Mucosa of rectum (tissue), 2 donors: ENCODE data around the gene FBL.

Experiments
- H3K27ac ChIP-seq, 2 donors: one replicate each; pipeline ENCODE4 v1.7.0; 2013; ENCODE audit warnings: inconsistent platforms in 2 of 2, low read depth in 2 of 2, low read length in 2 of 2
- H3K27me3 ChIP-seq, 2 donors: one replicate each; pipeline ENCODE4 v1.7.0; 2013; ENCODE audit warnings: low read length in 2 of 2; ENCODE audit not compliant: control insufficient read depth in 2 of 2, insufficient read depth in 2 of 2
- H3K36me3 ChIP-seq, 2 donors: one replicate each; pipeline ENCODE4 v1.7.0; 2013; ENCODE audit warnings: low read length in 2 of 2; ENCODE audit not compliant: control insufficient read depth in 2 of 2, insufficient read depth in 2 of 2
- H3K4me1 ChIP-seq, 2 donors: one replicate each; pipeline ENCODE4 v1.7.0; 2013; ENCODE audit warnings: low read length in 2 of 2, mild to moderate bottlenecking in 1 of 2; ENCODE audit not compliant: control insufficient read depth in 2 of 2, insufficient read depth in 2 of 2
- H3K4me3 ChIP-seq, 2 donors: one replicate each; pipeline ENCODE4 v1.7.0; 2013; ENCODE audit warnings: low read length in 2 of 2
- H3K9ac ChIP-seq, 2 donors: one replicate each; pipeline ENCODE4 v1.7.0; 2013; ENCODE audit warnings: low read length in 2 of 2, low read depth in 1 of 2, mild to moderate bottlenecking in 1 of 2
- H3K9me3 ChIP-seq, 2 donors: one replicate each; pipeline ENCODE4 v1.7.0; 2013; ENCODE audit warnings: low read length in 2 of 2; ENCODE audit not compliant: control insufficient read depth in 2 of 2
- donor health status: healthy.
- donor health status: Normal muscosa, but diverticular disease.

The FBL gene

DNA sequence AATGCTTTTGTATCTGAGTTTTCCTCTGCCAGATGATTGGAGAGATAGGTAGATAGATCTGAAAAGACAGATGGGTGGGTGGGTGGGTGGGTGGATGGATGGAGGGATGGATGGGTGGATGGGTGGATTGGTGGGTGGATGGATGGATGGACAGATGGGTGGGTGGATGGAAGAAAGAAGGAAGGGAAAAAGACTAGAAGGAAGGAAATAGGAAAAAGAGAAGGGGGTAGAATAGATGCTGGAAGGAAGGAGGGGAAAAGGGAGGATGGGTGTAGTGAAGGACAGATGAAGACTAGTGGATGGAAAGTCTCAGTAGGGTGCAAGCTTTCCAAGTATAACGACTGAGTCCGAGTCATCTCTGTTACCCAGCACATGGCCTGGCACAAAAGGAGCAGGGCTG is 19.0 kb upstream of the FBL start:
- H3K27me3 ChIP-seq: no peaks in the 10 kb centered on the region
- no peak overlapping the region for H3K27ac ChIP-seq
- no peaks in the 10 kb centered on the region for H3K9me3 ChIP-seq
- H3K4me3 ChIP-seq: no peak overlapping the region
- H3K36me3 ChIP-seq: peaks cover 25 to 33% of the 10 kb centered on the region in 2 donors
- H3K4me1 ChIP-seq: no peaks in the 10 kb centered on the region
- no peak overlapping the region for H3K9ac ChIP-seq

DNA sequence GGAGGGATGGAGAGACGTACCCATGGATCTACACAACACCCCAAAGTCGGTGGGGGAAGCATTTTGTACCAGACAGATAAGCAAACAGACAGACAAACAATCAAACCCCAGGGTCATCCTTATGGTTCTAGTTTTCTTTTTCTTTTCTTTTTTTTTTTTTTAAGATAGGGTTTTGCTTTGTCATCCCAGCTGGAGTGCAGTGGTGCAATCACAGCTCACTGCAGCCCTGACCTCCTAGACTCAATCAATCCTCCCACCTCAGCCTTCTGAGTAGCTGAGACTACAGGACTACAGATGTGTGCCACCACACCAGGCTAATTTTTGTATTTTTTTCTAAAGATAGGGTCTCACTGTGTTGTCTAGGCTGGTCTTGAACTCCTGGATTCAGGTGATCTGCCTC is 17.9 kb upstream of the FBL start:
- H3K4me1 ChIP-seq: no peaks in the 10 kb centered on the region
- H3K27me3 ChIP-seq: no peaks in the 10 kb centered on the region
- peaks cover 25 to 30% of the 10 kb centered on the region in 2 donors for H3K36me3 ChIP-seq
- H3K4me3 ChIP-seq: no peak overlapping the region
- no peak overlapping the region for H3K27ac ChIP-seq
- H3K9ac ChIP-seq: no peak overlapping the region
- no peaks in the 10 kb centered on the region for H3K9me3 ChIP-seq

DNA sequence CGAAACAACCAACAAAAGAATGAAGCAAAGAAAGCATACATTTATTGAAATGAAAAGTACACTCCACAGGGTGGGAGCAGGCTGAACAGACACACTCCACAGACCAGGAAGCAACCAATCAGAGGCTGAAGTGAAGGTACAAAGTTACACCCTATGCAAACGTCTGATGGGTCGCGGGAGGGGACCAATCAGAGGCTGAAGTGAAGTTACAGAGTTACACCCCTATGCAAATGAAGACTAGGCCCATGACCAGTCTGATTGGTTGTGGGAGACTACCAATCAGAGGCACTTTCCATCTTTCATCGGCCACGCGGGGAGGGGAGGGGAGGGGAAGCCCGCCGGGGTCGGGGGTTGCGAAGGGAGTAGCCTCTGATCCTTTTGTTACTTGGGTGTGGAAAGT is 12.4 kb upstream of the FBL start:
- H3K27ac ChIP-seq: no peak overlapping the region
- no peaks in the 10 kb centered on the region for H3K27me3 ChIP-seq
- no peak overlapping the region for H3K4me3 ChIP-seq
- no peaks in the 10 kb centered on the region for H3K4me1 ChIP-seq
- no peak overlapping the region for H3K9ac ChIP-seq
- H3K36me3 ChIP-seq: peaks cover 6 to 9% of the 10 kb centered on the region in 2 donors
- no peaks in the 10 kb centered on the region for H3K9me3 ChIP-seq

DNA sequence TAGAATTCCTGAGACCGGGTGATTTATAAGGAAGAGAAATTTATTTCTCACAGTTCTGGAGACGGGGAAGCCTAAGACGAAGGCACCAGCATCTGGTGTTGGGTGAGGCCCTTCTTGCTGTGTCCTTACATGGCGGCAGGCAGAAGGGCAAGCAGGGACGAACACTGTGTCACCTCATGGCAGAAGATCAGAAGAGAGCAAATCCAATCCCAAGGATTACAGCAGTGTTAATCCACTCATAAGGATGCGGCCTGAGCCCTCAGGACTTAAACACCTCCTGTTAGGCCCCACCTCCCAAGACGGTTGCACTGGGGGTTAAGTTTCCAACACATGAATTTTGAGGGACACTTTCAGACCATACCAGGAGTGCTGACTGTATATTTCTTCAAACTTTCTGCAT is 6.7 kb upstream of the FBL start:
- H3K9me3 ChIP-seq: no peaks in the 10 kb centered on the region
- no peaks in the 10 kb centered on the region for H3K4me1 ChIP-seq
- no peaks in the 10 kb centered on the region for H3K27me3 ChIP-seq
- no peaks in the 10 kb centered on the region for H3K36me3 ChIP-seq
- no peak overlapping the region for H3K9ac ChIP-seq
- H3K27ac ChIP-seq: no peak overlapping the region
- no peak overlapping the region for H3K4me3 ChIP-seq

DNA sequence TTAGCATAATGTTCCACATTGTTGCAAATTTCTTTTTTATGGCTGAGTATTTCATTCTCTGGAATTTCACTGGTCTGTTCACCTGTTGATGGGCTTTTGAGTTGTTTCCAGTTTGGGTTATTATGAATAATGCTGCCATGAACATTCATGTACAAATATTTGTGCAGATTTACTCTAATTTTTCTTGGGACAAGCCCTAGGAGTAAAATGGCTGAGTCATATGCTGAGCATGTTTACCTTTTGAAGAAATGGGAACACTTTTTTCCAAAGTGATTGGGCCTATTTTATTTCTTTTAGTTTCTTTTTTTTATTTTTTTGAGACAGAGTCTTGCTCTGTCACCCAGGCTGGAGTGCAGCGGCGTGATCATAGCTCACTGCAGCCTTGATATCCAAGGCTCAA is 4.7 kb upstream of the FBL start:
- Histone ChIP-seq H3K4me3 (no peak overlapping the region), H3K9ac (no peak overlapping the region), H3K36me3 (no peaks in the 10 kb centered on the region), H3K9me3 (no peaks in the 10 kb centered on the region), H3K27me3 (no peaks in the 10 kb centered on the region), H3K27ac (no peak overlapping the region), H3K4me1 (peaks cover 11% of the 10 kb centered on the region in 2 donors)

DNA sequence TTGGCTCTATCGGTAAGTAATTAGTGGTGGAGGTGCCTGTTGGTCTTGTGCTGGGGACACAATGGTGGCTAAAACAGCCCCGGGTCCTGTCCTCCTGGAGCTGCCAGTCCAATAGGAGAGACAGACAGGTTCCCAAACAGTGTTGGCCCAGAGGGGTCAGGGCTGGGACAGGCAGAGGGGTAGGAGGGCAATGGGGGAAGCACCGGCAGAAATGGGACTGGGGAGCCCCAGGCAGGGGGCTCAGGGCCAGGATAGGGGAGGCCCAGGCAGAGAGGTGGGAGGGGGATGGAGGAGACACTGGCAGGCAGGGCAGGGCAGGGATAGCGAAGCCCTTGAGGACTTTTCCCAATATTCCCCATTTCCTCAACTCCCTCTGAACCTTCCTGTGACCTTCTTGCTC is 2.2 kb upstream of the FBL start:
- peaks cover 28% of the 10 kb centered on the region in 2 donors for H3K4me1 ChIP-seq
- no peaks in the 10 kb centered on the region for H3K36me3 ChIP-seq
- no peaks in the 10 kb centered on the region for H3K27me3 ChIP-seq
- H3K27ac ChIP-seq: no peak overlapping the region
- H3K9ac ChIP-seq: no peak overlapping the region
- no peak overlapping the region for H3K4me3 ChIP-seq
- no peaks in the 10 kb centered on the region for H3K9me3 ChIP-seq

DNA sequence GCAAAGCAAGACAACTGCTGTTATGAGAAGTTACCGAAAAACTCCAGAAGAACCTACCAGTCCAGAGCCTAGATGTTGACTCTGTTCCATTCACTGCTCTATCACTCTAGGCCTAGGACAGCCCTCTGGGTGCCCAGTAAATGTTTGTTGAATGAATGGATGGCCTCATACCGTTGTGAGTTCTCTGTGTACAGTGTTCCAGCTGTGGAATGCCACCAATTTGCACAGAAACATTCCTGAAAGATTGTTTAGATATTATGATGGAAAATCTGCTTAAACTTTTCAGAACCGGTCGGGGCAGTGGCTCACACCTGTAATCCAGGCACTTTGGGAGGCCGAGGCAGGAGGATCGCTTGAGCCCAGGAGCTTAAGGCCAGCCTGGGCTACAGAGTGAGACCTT is 1.3 kb upstream of the FBL start:
- Histone ChIP-seq H3K27ac (no peak overlapping the region), H3K27me3 (no peaks in the 10 kb centered on the region), H3K4me3 (no peak overlapping the region), H3K9me3 (no peaks in the 10 kb centered on the region), H3K36me3 (no peaks in the 10 kb centered on the region), H3K9ac (no peak overlapping the region), H3K4me1 (peaks cover 28% of the 10 kb centered on the region in 2 donors)

DNA sequence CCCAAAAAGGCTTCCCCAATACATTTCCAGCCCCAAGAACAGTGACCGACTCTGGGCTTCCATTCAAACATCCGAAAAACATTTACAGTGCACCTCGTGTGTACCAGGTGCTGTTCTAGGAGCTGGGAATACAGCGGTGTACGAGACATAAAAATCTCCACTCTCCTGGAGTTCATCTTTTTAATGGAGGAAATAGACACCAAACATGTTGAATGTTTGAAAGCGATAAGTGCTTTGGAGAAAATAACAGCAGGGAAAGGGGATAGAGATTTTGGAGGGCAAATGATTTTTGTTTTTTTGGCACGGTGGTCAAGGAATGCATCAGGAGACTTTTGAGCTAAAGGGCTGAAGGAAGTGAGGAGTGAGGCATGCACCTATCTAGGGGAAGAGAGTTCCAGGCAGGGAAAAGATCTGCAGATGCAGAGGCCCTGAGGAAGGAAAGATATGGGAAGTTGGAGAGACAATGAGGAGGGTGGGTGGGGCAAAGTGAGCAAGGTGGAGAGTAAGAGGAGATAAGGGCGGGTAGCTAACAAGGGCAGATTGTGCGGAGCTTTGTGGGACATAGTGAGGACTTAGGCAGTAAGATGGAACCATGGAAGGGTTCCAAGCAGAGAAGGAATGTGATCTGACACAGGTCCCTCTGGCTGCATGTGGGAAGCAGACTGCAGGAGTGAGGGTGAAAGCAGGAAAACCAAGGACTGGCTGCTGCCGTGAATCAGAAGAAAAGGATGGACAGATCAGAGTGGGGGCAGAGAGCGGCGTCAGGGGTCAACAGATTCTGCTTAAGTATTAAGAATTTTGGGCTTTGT is 703 bp upstream of the FBL start:
- peak overlapping the region; percentile 82 to 84 for H3K27ac ChIP-seq
- H3K4me3 ChIP-seq: peak overlapping the region; percentile 82 to 90
- H3K36me3 ChIP-seq: no peaks in the 10 kb centered on the region
- H3K9me3 ChIP-seq: no peaks in the 10 kb centered on the region
- peak overlapping the region; percentile 69 for H3K9ac ChIP-seq
- H3K27me3 ChIP-seq: no peaks in the 10 kb centered on the region
- peaks cover 28% of the 10 kb centered on the region in 2 donors for H3K4me1 ChIP-seq

DNA sequence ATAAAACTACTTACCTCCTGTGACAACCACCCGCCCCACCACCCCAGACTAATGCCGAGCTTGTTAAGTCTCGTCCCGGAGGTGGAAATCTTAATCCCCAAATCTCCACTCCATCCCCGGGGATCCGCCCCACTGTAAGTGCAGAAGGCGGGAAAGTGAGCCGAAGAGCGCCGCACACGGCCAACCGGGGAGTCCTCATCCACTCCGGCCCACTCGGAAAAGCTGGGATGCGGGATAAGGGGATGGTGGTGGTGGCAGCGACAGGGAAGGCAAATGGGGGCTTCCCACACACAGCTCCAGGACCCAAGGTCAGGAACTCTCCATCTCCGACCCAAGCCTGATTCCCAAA is 621 bp downstream of the FBL start:
- Histone ChIP-seq H3K4me3 (peak overlapping the region; percentile 82 to 90), H3K27ac (peak overlapping the region in 1 of 2 donors; percentile 84), H3K9me3 (no peaks in the 10 kb centered on the region), H3K36me3 (no peaks in the 10 kb centered on the region), H3K9ac (peak overlapping the region; percentile 69 to 76), H3K4me1 (peaks cover 28% of the 10 kb centered on the region in 2 donors), H3K27me3 (no peaks in the 10 kb centered on the region)

DNA sequence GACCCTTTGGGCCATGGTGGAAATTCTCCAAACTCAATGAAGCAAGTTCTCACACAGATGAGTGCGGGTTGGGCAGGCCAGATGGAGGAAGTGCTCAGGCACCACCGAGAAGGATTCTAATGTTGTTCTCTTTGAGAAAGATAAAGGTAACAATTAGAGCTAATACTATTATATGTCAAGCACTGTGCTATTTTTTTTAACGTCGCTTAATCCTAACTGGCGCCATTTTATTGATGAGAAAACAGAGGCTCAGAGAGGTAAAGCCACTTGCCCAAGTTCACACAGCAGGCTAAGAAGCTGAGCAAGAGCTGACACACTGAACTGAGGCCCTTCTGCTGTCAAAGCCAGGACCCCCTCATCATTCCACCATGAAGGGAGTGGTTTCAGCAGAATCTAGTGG is 1.0 kb downstream of the FBL start:
- no peaks in the 10 kb centered on the region for H3K27me3 ChIP-seq
- no peaks in the 10 kb centered on the region for H3K9me3 ChIP-seq
- peaks cover 28% of the 10 kb centered on the region in 2 donors for H3K4me1 ChIP-seq
- no peaks in the 10 kb centered on the region for H3K36me3 ChIP-seq
- no peak overlapping the region for H3K27ac ChIP-seq
- peak overlapping the region; percentile 82 to 90 for H3K4me3 ChIP-seq
- H3K9ac ChIP-seq: peak overlapping the region; percentile 69 to 76
